PFSK-1 (cell line): ENCODE measurements around the gene PRKN.

Experiments
- FOXP2 ChIP-seq: optimal IDR thresholded peaks from 2 replicates; pipeline ENCODE3; 2011; ENCODE audit warnings: borderline replicate concordance, control low read depth, inconsistent platforms; ENCODE audit not compliant: insufficient read depth; ENCODE audit errors: extremely low read length, extremely low read depth
- POLR2AphosphoS5 ChIP-seq: IDR thresholded peaks from 2 replicates; pipeline ENCODE4 v1.6.1; 2012; ENCODE audit warnings: low read depth, mild to moderate bottlenecking, control low read depth, low read length, moderate library complexity
- REST ChIP-seq, 2 experiments: IDR thresholded peaks; 2 replicates each; pipeline versions ENCODE4 v1.6.1 to v1.8.0; 2011 to 2012; ENCODE audit warnings: low read depth in 2 of 2, low read length in 2 of 2, control low read depth in 1 of 2, inconsistent platforms in 1 of 2, mild to moderate bottlenecking in 1 of 2, moderate library complexity in 1 of 2; ENCODE audit not compliant: insufficient read depth in 1 of 2
- SIN3A ChIP-seq: IDR thresholded peaks from 2 replicates; pipeline ENCODE4 v1.6.1; 2012; ENCODE audit warnings: mild to moderate bottlenecking, low read length, moderate library complexity, borderline replicate concordance; ENCODE audit not compliant: insufficient read depth
- TAF1 ChIP-seq: IDR thresholded peaks from 2 replicates; pipeline ENCODE4 v1.6.1; 2012; ENCODE audit warnings: low read length, control low read depth, borderline replicate concordance; ENCODE audit not compliant: insufficient read depth

PRKN gene

GRCh38 chr6:162046324-162046723 is 681.2 kb downstream of the PRKN start:
- TF ChIP-seq POLR2AphosphoS5 (no peak), FOXP2 (no peak), SIN3A (no peak), TAF1 (no peak), REST (IDR thresholded peaks at IDR 0.05; ENCODE audit: insufficient read depth in 1 of 2, low read depth in 2 of 2, low read length in 2 of 2) (no peak)

- no peak for TF ChIP-seq FOXP2
- no peak for TF ChIP-seq REST (IDR thresholded peaks at IDR 0.05; ENCODE audit: insufficient read depth in 1 of 2, low read depth in 2 of 2, low read length in 2 of 2)
- no peak for TF ChIP-seq TAF1
- TF ChIP-seq SIN3A, result no peak
- no peak for TF ChIP-seq POLR2AphosphoS5
Observed at GRCh38 chr6:162032620-162033019, 694.9 kb downstream of the PRKN start.

GRCh38 chr6:162029873-162030576 is 697.5 kb downstream of the PRKN start:
- no peak for TF ChIP-seq REST (IDR thresholded peaks at IDR 0.05; ENCODE audit: insufficient read depth in 1 of 2, low read depth in 2 of 2, low read length in 2 of 2)
- no peak for TF ChIP-seq FOXP2
- no peak for TF ChIP-seq SIN3A
- no peak for TF ChIP-seq TAF1
- no peak for TF ChIP-seq POLR2AphosphoS5

- no peak for TF ChIP-seq REST (IDR thresholded peaks at IDR 0.05; ENCODE audit: insufficient read depth in 1 of 2, low read depth in 2 of 2, low read length in 2 of 2)
Observed at GRCh38 chr6:162026843-162027242, 700.7 kb downstream of the PRKN start.

GRCh38 chr6:162026031-162026430 is 701.5 kb downstream of the PRKN start:
- TF ChIP-seq TAF1 (no peak), REST (IDR thresholded peaks at IDR 0.05; ENCODE audit: insufficient read depth in 1 of 2, low read depth in 2 of 2, low read length in 2 of 2) (no peak), FOXP2 (no peak), SIN3A (no peak), POLR2AphosphoS5 (no peak)
